CD8-positive, alpha-beta memory T cell (primary cell): ENCODE results near the gene FANCC. TPM values are rescaled to one million over a fixed set of nuclear protein-coding genes. Genes with fewer than 3 reads are reported as not detected.

Experiments
- CTCF ChIA-PET: fragments of 350-600 bp; sonication (Branson Sonifier 250); formaldehyde crosslinking; loops from one replicate; lab custom pipeline; 2021; ENCODE audit warnings: antibody characterized with exemption; lab: Charles Lee
- POLR2A ChIA-PET: fragments of 350-600 bp; sonication (Branson Sonifier 250); formaldehyde crosslinking; loops from one replicate; lab custom pipeline; 2021; ENCODE audit warnings: antibody characterized with exemption; lab: Charles Lee
- DNase-seq, 5 donors: peaks; one replicate each; pipeline versions ENCODE4 v3.0.0 to v3.0.0-alpha.2; 2020 to 2022; ENCODE audit warnings: mixed read lengths in 1 of 5
- H3K27ac ChIP-seq: one replicate; pipeline ENCODE4 v1.7.0; 2013; ENCODE audit warnings: low read depth, mild to moderate bottlenecking, low read length, moderate library complexity
- H3K27me3 ChIP-seq: 2 replicates; pipeline ENCODE4 v1.7.0; 2013; ENCODE audit warnings: low read length, mild to moderate bottlenecking; ENCODE audit not compliant: insufficient read depth, poor library complexity, severe bottlenecking
- H3K36me3 ChIP-seq: 2 replicates; pipeline ENCODE4 v1.7.0; 2013; ENCODE audit warnings: mild to moderate bottlenecking, low read length, moderate library complexity; ENCODE audit not compliant: insufficient read depth
- H3K4me1 ChIP-seq: 2 replicates; pipeline ENCODE4 v1.7.0; 2013; ENCODE audit warnings: mild to moderate bottlenecking, low read length, moderate library complexity; ENCODE audit not compliant: insufficient read depth
- H3K4me3 ChIP-seq: 2 replicates; pipeline ENCODE4 v1.7.0; 2013; ENCODE audit warnings: mild to moderate bottlenecking, low read length
- H3K9me3 ChIP-seq: 2 replicates; pipeline ENCODE4 v1.7.0; 2013; ENCODE audit warnings: mild to moderate bottlenecking, low read length
- H3K27ac Mint-ChIP-seq, 8 donors: one replicate each; pipeline ENCODE4 v1.8.0; 2020 to 2021; ENCODE audit warnings: mixed read lengths in 8 of 8, mild to moderate bottlenecking in 6 of 8, inconsistent platforms in 3 of 8, moderate library complexity in 3 of 8
- H3K27me3 Mint-ChIP-seq, 2 donors: one replicate each; pipeline ENCODE4 v1.8.0; 2020 to 2021; ENCODE audit warnings: mixed read lengths in 2 of 2, mild to moderate bottlenecking in 1 of 2, moderate library complexity in 1 of 2
- H3K36me3 Mint-ChIP-seq, 3 donors: one replicate each; pipeline ENCODE4 v1.8.0; 2020 to 2021; ENCODE audit warnings: mixed read lengths in 3 of 3, inconsistent platforms in 1 of 3, mild to moderate bottlenecking in 1 of 3
- H3K4me1 Mint-ChIP-seq, 3 donors: one replicate each; pipeline ENCODE4 v1.8.0; 2020 to 2021; ENCODE audit warnings: mixed read lengths in 3 of 3, inconsistent platforms in 1 of 3, mild to moderate bottlenecking in 1 of 3
- H3K4me3 Mint-ChIP-seq, 7 donors: one replicate each; pipeline ENCODE4 v1.8.0; 2020 to 2021; ENCODE audit warnings: mixed read lengths in 7 of 7, mild to moderate bottlenecking in 6 of 7, moderate library complexity in 4 of 7, inconsistent platforms in 2 of 7
- H3K9me3 Mint-ChIP-seq, 5 donors: one replicate each; pipeline ENCODE4 v1.8.0; 2020 to 2022; ENCODE audit warnings: mixed read lengths in 5 of 5, mild to moderate bottlenecking in 3 of 5, moderate library complexity in 2 of 5, inconsistent platforms in 1 of 5
- polyA plus RNA-seq: library from polyadenylated mRNA; unstranded; fragments of 300-500 nt; fragmentation: Illumina TruSeq; gene quantifications from one replicate; pipeline ENCODE4 v1.2.3, GENCODE V29; 2021
- total RNA-seq, 2 experiments: library from RNA; stranded (reverse); gene quantifications; one replicate each; pipeline ENCODE4 v1.2.3, GENCODE V29; 2021

FANCC gene
- total and polyA plus RNA-seq, 3 experiments from 2014 or later, result 2.7 to 18.5 (median 18.0) TPM

DNA sequence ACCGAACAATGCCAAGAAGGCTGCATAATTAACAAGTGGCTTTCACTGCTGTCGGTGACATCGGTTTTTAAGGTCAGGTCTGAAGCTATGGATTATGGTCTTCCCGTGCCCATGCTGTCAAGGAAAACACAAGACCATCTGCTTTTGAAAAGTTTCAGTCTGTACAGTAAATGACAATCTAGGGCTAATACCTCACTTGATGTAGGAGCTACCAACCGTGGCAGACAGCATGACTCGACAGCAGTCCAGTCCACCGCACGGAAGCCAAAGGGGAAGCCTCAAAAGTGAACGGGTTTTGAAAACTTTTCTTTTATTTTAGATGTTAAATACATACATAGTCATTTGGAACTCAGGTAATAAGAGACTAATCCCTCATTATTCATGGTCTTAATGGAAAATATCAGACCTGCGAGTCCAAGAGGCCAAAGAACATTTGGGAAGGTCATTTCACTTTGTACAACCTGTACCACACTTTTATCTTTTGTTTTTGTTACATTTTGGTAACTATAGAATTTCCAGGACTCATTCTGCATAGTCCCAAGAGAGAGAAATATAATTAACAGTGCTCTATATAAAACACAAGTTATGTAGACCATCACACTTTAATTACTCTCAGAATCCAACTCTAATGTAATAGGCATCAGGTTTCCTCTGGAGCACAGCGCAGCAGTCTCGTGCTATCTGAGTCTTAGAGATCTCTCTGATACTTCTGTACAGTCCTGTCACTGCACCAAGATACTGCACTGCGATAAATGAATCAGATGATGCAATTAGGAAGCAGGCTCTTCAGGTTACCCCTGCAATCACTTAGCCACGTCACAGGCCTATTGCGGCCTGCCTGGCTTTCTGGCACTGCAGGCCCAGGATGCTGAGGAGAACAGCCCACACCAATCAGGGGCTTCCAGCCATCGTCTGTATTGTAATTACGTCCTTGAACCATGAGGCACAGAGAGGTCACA is 184.9 kb downstream of the FANCC start:
- Histone ChIP-seq H3K36me3 (no peaks in the 10 kb centered on the region), H3K9me3 (no peaks in the 10 kb centered on the region), H3K27me3 (no peaks in the 10 kb centered on the region), H3K4me3 (no peak overlapping the region), H3K27ac (no peak overlapping the region), H3K4me1 (no peaks in the 10 kb centered on the region)
- Mint-ChIP-seq H3K4me3 (no peak overlapping the region), H3K4me1 (peaks cover under 1 to 7% (median 3%) of the 10 kb centered on the region in 3 donors), H3K27me3 (no peaks in the 10 kb centered on the region), H3K36me3 (peaks cover 3 to 8% (median 5%) of the 10 kb centered on the region in 3 donors), H3K27ac (no peak overlapping the region), H3K9me3 (no peaks in the 10 kb centered on the region)
- DNase-seq, result no peak
- POLR2A ChIA-PET, result no interaction called here
- CTCF ChIA-PET, result interaction anchor here (1.0 to 8.9 kb wide), 4 partner anchors 10 to 464 kb away, joined by 3 to 102 read pairs (median 12); no protein-coding TSS in a partner anchor

DNA sequence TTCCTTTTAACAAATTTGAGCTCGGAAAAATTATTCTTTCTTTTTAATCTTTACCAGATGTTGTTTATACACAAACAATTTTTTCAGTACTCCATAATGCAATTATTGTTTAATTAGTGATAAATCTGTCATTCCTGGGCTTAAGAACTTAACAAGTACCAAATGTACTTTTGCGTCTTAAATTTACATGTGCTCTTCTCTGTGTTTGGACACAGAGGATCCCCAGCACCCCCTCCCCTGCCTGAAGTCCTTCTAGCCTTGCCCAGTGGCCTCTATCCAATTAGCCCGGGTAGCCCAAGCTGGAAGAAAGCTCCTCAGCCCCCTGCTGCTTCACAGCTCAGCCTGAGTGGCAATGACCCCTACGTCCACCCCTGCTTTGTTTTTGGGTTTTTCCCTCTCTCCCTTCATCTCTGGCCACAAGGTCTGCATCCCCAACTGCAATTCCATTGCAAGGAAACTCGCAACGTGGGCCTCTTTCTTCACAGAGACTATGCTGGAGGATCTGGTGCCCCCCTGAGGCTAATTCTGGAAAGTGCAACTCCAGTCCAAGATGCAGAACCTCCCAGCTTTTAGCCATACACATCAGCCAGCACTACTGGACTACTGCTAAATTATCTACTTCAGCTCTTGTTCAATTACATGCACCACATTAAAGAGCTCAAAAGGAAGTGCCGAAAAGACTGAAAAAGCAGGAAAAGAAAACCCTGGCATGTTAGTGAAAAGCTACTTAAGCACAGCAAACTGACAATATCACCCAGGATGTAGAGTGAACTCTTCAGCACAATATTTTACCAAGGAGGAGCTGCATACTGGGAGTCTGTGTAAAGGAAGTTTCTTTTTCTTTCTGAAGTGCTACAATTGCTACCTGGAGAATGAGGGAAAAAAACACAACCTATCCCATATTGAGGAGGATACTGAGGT is 186.2 kb downstream of the FANCC start:
- H3K4me1 Mint-ChIP-seq, result peaks cover 3 to 9% (median 3%) of the 10 kb centered on the region in 3 donors
- no peaks in the 10 kb centered on the region for H3K27me3 Mint-ChIP-seq
- no peak overlapping the region for H3K27ac Mint-ChIP-seq
- DNase-seq, result peak; percentile 14 to 56 (median 15)
- H3K36me3 ChIP-seq, result no peaks in the 10 kb centered on the region
- POLR2A ChIA-PET, result no interaction called here
- no peak overlapping the region for H3K4me3 ChIP-seq
- H3K27me3 ChIP-seq, result no peaks in the 10 kb centered on the region
- H3K9me3 ChIP-seq, result no peaks in the 10 kb centered on the region
- no peak overlapping the region for H3K4me3 Mint-ChIP-seq
- no peaks in the 10 kb centered on the region for H3K4me1 ChIP-seq
- H3K27ac ChIP-seq, result no peak overlapping the region
- H3K36me3 Mint-ChIP-seq, result peaks cover 3 to 7% (median 5%) of the 10 kb centered on the region in 3 donors
- no peaks in the 10 kb centered on the region for H3K9me3 Mint-ChIP-seq
- CTCF ChIA-PET, result interaction anchor here (0.7 to 8.9 kb wide), 12 partner anchors 9 to 462 kb away, joined by 3 to 102 read pairs (median 4); no protein-coding TSS in a partner anchor

DNA sequence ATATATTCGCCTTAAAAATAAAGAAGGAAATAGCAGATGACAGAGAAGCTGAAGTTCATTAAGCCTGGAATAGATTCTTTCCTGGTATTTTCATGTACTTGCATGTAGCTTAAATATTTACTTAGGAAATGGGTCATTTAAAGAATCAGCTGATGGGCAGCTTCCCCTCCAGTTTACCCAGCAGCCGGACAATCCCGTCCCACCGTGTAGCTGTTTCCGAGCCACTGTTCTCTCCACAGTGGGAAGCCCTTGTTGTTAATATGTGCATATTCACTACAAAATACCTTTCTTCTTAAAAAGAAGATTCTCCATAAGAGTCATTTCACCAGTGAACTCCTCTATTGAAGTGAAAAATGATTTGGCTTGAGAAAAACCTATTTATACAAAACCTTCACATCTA is 187.0 kb downstream of the FANCC start:
- Histone ChIP-seq H3K9me3 (no peaks in the 10 kb centered on the region), H3K27ac (no peak overlapping the region), H3K4me3 (no peak overlapping the region), H3K4me1 (no peaks in the 10 kb centered on the region), H3K36me3 (no peaks in the 10 kb centered on the region), H3K27me3 (no peaks in the 10 kb centered on the region)
- Mint-ChIP-seq H3K27ac (no peak overlapping the region), H3K27me3 (no peaks in the 10 kb centered on the region), H3K4me3 (no peak overlapping the region), H3K36me3 (peaks cover 3 to 7% (median 5%) of the 10 kb centered on the region in 3 donors), H3K4me1 (peaks cover 3 to 9% (median 3%) of the 10 kb centered on the region in 3 donors), H3K9me3 (no peaks in the 10 kb centered on the region)
- DNase-seq, result no peak
- POLR2A ChIA-PET, result no interaction called here
- CTCF ChIA-PET, result interaction anchor here (1.5 to 8.9 kb wide), 6 partner anchors 8 to 461 kb away, joined by 4 to 102 read pairs (median 6); no protein-coding TSS in a partner anchor

DNA sequence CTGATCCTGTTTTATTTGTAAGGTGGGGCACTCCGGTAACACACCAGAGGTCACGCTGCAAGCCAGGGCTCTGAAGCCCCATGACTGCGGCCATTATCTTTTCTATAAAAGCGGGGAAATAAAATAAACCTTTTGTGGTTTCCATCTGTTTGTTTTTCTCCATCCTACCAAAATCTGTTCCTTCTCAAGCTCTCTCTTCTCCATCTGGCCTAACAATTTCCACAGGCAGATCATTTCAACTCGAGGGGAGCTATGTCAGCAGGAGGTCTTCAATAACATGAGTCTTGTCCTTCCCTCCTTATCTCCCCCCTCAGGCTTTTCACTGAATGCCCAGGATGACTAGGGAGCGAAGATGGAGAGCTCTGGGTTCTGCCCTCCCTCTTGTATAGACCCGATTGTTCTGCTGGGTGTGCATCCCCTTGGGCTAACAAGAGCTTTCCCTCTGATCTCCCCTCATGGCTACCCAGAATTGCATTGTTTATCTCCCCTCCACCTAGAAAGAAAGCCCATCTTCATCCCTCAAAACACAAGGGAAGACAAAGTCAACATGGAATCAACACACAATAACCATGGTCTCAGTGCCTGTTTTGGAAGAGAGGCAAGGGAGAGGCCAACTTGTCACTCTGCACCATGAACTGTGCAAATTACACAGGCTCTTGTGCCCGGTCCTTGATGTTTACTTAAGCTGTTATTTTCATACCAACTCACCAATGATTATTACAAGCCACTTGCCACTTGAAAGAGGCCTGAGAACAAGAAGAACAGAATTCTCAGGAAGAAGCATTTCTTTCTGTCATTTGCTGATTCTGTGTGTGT is 187.8 kb downstream of the FANCC start:
- no peak for DNase-seq
- Mint-ChIP-seq H3K36me3 (peaks cover 0 to 5% (median 3%) of the 10 kb centered on the region in 3 donors), H3K9me3 (no peaks in the 10 kb centered on the region), H3K27me3 (no peaks in the 10 kb centered on the region), H3K27ac (peak overlapping the region in 1 of 8 donors; percentile 58), H3K4me1 (peaks cover 3 to 9% (median 3%) of the 10 kb centered on the region in 3 donors), H3K4me3 (no peak overlapping the region)
- ChIA-PET POLR2A (no interaction called here), CTCF (interaction anchor here (2.0 to 8.9 kb wide), 5 partner anchors 13 to 461 kb away, joined by 6 to 102 read pairs (median 11); no protein-coding TSS in a partner anchor)
- Histone ChIP-seq H3K9me3 (no peaks in the 10 kb centered on the region), H3K4me3 (no peak overlapping the region), H3K27me3 (no peaks in the 10 kb centered on the region), H3K4me1 (no peaks in the 10 kb centered on the region), H3K36me3 (no peaks in the 10 kb centered on the region), H3K27ac (no peak overlapping the region)

DNA sequence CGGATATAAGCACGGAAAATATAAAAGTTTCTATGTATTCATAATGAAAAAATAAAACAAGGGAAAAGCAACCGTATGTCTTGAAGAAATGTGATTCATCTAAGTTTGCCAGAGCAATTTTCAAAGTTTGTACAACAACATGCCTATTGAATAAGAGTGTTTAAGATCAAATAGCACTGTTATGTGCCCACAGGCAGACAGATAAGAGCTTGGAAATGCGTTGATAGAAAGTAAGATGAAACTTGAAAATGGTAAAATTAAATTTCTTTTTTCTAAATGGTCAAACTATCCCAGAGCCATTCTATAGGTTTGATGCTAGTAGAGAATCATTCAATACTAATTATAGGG is 189.4 kb downstream of the FANCC start:
- Histone ChIP-seq H3K4me1 (no peaks in the 10 kb centered on the region), H3K27me3 (no peaks in the 10 kb centered on the region), H3K4me3 (no peak overlapping the region), H3K36me3 (no peaks in the 10 kb centered on the region), H3K9me3 (no peaks in the 10 kb centered on the region), H3K27ac (no peak overlapping the region)
- DNase-seq, result no peak
- H3K9me3 Mint-ChIP-seq, result no peaks in the 10 kb centered on the region
- ChIA-PET CTCF (interaction anchor here (0.6 to 8.9 kb wide), 18 partner anchors 8 to 513 kb away, joined by 3 to 102 read pairs (median 4); no protein-coding TSS in a partner anchor), POLR2A (no interaction called here)
- no peaks in the 10 kb centered on the region for H3K27me3 Mint-ChIP-seq
- no peak overlapping the region for H3K27ac Mint-ChIP-seq
- peaks cover 3 to 9% (median 3%) of the 10 kb centered on the region in 3 donors for H3K4me1 Mint-ChIP-seq
- H3K36me3 Mint-ChIP-seq, result peaks cover 0 to 2% (median 0%) of the 10 kb centered on the region in 3 donors
- no peak overlapping the region for H3K4me3 Mint-ChIP-seq

DNA sequence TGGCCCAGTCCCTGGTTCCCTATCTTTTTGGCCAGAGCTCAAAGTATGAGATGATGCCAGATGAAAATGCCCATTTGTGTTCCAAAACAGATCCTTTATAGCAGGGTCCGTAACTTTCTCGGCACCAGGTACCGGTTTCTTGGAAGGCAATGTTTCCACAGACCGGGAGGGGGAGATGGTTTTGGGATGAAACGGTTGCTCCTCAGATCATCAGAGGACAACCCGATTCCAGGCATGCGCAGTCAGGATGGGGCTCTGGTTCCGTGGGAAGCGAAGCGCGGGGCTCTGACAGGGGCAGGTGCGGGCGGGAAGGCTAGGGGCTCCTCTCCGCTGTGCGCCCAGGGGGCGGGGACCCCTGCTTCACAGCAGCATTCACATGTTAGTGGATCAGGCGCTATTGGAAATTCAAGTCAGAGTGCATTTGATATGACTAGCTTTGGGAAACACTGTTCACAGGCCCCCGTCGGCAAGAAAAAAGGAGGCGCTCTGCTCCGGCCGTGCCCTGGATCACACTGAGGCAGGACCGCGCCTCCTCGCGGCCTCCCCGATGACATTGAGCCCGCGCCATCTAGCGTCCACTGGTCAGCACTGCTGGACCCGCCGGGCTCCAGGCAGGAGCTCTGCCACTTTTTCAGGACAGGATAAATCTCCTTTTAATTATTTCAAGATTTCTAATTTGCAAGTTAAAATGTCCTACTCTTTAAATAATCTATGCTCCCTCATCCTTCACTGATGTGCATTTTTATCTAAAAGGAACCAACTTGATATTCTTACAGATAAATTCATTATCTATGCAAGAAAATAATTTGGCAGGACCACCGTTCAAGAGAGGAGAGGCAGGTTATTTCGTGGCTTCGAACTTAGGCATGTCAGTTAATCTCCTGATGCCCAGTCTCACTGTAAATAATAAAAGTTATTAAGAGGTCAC is 190.0 kb downstream of the FANCC start:
- Mint-ChIP-seq H3K36me3 (peaks cover 0 to 2% (median 0%) of the 10 kb centered on the region in 3 donors), H3K27me3 (no peaks in the 10 kb centered on the region), H3K9me3 (no peaks in the 10 kb centered on the region), H3K4me1 (peaks cover 3 to 9% (median 3%) of the 10 kb centered on the region in 3 donors), H3K27ac (no peak overlapping the region), H3K4me3 (no peak overlapping the region)
- Histone ChIP-seq H3K4me3 (no peak overlapping the region), H3K9me3 (no peaks in the 10 kb centered on the region), H3K4me1 (no peaks in the 10 kb centered on the region), H3K36me3 (no peaks in the 10 kb centered on the region), H3K27ac (no peak overlapping the region), H3K27me3 (no peaks in the 10 kb centered on the region)
- peak; percentile 33 to 71 (median 48) for DNase-seq
- CTCF ChIA-PET, result interaction anchor here (0.6 to 8.9 kb wide), 20 partner anchors 9 to 512 kb away, joined by 3 to 102 read pairs (median 4); no protein-coding TSS in a partner anchor
- POLR2A ChIA-PET, result no interaction called here
